Measurements from ENCODE around the gene SET.

- TF ChIP-seq EZH2 (IDR thresholded peaks at IDR 0.05; ENCODE audit: borderline replicate concordance, low read length) = no peak
- no peak for TF ChIP-seq CTCF (IDR thresholded peaks at IDR 0.05; ENCODE audit: low read length)
Observed at GRCh38 chr9:128642675-128643245, 46.3 kb upstream of the SET start.

Measured in OCI-LY1 (cell line).